Measurements from ENCODE around the gene CTSA. TPM values are rescaled to one million over a fixed set of nuclear protein-coding genes. Genes with fewer than 3 reads are reported as not detected.
A peak's percentile ranks its signal among the peaks of the same experiment; 100 is the strongest.

Gene CTSA
- total RNA-seq, 1 donor from 2014 or later, result 82.0 TPM

DNA sequence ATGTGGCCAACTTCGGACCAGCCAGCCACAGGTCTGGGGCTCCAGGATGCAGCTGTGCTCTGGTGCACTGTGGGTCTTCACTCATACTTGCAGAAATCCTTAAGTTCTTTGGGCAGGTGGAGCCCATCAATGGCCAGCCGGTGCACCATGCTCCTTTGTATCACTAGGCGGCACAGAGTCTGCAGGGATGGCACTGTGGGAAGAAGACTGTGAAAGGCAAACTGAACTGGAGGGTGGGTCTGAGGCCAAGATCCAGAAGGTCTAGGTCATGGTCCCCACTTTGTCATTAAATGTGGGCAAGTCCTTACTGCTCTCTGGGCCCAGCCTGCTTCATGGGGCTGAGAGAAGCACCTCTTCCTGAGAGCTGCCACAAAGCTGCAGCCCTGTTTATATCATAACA is 2.5 kb upstream of the CTSA start:
- TF ChIP-seq, protein P1, sequence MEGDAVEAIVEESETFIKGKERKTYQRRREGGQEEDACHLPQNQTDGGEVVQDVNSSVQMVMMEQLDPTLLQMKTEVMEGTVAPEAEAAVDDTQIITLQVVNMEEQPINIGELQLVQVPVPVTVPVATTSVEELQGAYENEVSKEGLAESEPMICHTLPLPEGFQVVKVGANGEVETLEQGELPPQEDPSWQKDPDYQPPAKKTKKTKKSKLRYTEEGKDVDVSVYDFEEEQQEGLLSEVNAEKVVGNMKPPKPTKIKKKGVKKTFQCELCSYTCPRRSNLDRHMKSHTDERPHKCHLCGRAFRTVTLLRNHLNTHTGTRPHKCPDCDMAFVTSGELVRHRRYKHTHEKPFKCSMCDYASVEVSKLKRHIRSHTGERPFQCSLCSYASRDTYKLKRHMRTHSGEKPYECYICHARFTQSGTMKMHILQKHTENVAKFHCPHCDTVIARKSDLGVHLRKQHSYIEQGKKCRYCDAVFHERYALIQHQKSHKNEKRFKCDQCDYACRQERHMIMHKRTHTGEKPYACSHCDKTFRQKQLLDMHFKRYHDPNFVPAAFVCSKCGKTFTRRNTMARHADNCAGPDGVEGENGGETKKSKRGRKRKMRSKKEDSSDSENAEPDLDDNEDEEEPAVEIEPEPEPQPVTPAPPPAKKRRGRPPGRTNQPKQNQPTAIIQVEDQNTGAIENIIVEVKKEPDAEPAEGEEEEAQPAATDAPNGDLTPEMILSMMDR (IDR thresholded peaks at IDR 0.05), result no peak
- Histone ChIP-seq H3K4me1 (peaks cover 8 to 12% of the 10 kb centered on the region in 2 donors), H3K9me3 (no peaks in the 10 kb centered on the region), H3K27me3 (no peaks in the 10 kb centered on the region), H3K36me3 (peaks cover 1 to 38% of the 10 kb centered on the region in 2 donors), H3K4me3 (no peak overlapping the region), H3K27ac (no peak overlapping the region)
- DNase-seq (ENCODE audit: low spot score in 2 of 2), result no peak
- intact Hi-C loops (cut with DNase I), result no loop called here

DNA sequence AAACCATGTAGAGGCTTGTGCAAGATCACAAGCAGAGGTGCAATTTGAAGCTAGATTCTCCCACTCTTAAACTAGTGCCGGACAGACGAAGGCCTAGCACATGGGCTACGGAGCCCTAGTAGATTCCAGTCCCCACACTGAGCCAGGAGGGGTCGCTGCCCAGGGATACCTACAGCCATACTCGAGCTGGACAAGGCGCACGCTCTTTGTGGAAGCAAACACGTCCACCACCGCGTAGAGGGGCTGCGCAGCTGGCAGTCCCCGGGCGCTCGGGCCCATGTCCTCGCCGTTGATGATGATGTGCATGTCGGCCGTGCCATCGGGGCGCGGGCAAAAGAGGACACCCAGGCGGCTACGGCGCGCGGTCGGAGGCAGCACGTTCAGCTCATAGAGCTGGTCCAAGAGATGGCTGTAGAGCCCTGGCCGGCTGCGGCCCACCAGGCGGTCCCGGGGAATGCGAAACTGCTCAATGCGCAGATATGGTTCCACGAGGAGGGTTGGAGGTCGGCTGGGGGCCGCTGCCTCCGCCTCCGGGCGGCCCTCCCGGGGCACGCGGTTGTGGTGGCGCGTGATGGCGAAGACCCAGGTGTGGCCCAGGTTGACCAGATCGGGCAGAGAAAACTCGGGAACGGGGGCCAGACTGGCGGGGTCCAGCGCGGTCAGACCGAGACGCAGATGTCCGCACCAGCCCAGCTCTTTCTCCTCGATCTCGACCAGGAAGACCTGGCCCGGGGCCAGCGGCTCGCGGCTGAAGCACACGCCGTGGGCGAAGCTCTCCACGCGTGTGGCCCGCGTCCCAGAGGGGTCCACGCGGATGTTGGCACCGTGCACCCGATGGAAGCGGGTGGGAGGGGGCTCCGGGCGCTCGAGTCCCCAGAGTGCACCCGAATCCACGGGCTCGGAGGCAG is 804 bp upstream of the CTSA start:
- DNase-seq (ENCODE audit: low spot score in 2 of 2), result peak in 1 of 2 donors; percentile 89
- TF ChIP-seq, protein P1 (IDR thresholded peaks at IDR 0.05), result peak; percentile 35 to 76 (median 55)
- Histone ChIP-seq H3K4me3 (peak overlapping the region; percentile 71 to 87), H3K4me1 (peaks cover 8 to 12% of the 10 kb centered on the region in 2 donors), H3K36me3 (peaks cover 12 to 38% of the 10 kb centered on the region in 2 donors), H3K9me3 (no peaks in the 10 kb centered on the region), H3K27me3 (no peaks in the 10 kb centered on the region), H3K27ac (peak overlapping the region; percentile 68 to 71)
- intact Hi-C loops (cut with DNase I), result loop anchor here (2.0 kb wide), 2 partner anchors 34 to 56 kb away; partner anchors contain the start of genes ACOT8 and ZSWIM3

GRCh38 chr20:45892049-45892825 is 1.1 kb downstream of the CTSA start:
- Histone ChIP-seq H3K36me3 (peaks cover 27 to 40% of the 10 kb centered on the region in 2 donors), H3K27ac (peak overlapping the region in 1 of 2 donors; percentile 71), H3K4me1 (peaks cover 8 to 12% of the 10 kb centered on the region in 2 donors), H3K27me3 (no peaks in the 10 kb centered on the region), H3K4me3 (peak overlapping the region; percentile 71 to 87), H3K9me3 (no peaks in the 10 kb centered on the region)
- intact Hi-C loops (cut with DNase I), result no loop called here
- no peak for DNase-seq (ENCODE audit: low spot score in 2 of 2)
- TF ChIP-seq, protein P1 (IDR thresholded peaks at IDR 0.05), result no peak

DNA sequence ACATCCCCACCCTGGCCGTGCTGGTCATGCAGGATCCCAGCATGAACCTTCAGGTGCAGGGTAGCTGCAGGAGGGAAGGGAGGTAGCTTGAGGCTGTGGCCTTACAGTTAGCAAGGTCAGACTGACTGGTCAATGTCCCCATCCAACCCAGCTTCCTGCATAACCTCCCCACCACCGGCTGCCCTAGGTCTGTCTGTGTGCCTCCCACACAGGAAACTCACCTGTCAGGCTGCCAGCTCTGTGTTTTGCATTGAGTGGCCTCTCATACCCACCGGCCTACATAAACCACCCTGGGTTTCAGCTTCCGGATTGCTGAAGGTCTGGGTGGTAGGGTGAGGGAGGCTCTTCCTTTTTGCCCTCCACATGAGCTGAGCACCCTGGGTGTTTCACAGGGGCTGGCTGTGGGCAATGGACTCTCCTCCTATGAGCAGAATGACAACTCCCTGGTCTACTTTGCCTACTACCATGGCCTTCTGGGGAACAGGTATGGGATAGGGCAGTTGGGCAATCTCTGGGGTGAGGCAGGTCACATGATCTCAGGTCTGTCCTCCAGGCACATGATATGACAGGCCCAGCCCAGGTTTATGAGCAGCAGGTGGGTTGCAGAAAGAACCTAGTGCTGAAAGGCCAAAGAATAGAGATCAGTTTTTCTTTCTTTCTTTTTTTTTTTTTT is 1.8 kb downstream of the CTSA start:
- DNase-seq (ENCODE audit: low spot score in 2 of 2), result no peak
- H3K27ac ChIP-seq, result no peak overlapping the region
- no peak overlapping the region for H3K4me3 ChIP-seq
- H3K9me3 ChIP-seq, result no peaks in the 10 kb centered on the region
- H3K36me3 ChIP-seq, result peaks cover 33 to 41% of the 10 kb centered on the region in 2 donors
- H3K27me3 ChIP-seq, result no peaks in the 10 kb centered on the region
- intact Hi-C loops (cut with DNase I), result no loop called here
- TF ChIP-seq, protein P1 (IDR thresholded peaks at IDR 0.05), result no peak
- H3K4me1 ChIP-seq, result peaks cover 8 to 12% of the 10 kb centered on the region in 2 donors

- intact Hi-C loops (cut with DNase I), result no loop called here
- no peak for DNase-seq (ENCODE audit: low spot score in 2 of 2)
- Histone ChIP-seq H3K36me3 (peaks cover 41 to 50% of the 10 kb centered on the region in 2 donors), H3K4me3 (no peak overlapping the region), H3K27ac (no peak overlapping the region), H3K4me1 (peaks cover 8 to 12% of the 10 kb centered on the region in 2 donors), H3K27me3 (no peaks in the 10 kb centered on the region), H3K9me3 (no peaks in the 10 kb centered on the region)
- TF ChIP-seq, protein P1 (IDR thresholded peaks at IDR 0.05), result no peak
These were observed 2.7 kb downstream of the CTSA start for GRCh38 chr20:45893831-45894230.
